ENCODE data around the gene MACROH2A1. TPM values are rescaled to one million over a fixed set of nuclear protein-coding genes. Genes with fewer than 3 reads are reported as not detected.

The MACROH2A1 gene
- total RNA-seq, 6 donors from 2014 or later, result 232 to 690 (median 355) TPM

DNA sequence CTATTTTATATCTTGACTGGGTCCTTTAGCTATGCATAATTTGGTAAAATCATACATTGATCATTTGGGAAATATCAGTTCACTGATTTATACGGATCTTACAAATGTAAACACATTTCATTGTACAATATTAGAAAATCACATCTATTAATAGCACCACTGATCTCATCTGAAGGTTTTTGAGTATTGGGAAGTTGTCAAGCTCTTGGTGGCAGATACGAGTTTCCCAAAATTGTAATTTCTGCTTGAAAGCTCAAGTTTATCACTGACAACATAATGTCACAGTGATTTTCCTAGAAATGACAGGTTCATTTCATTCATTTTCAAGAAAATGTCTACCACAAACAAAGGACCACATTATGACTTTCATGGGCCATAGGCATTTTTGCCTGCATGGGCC is 3.0 kb upstream of the MACROH2A1 start:
- WGBS, 2 donors, result 82 to 88% methylated on average over 2 of the region's 2 CpGs
- TF ChIP-seq CTCF (IDR thresholded peaks at IDR 0.05) (no peak), POLR2A (IDR thresholded peaks at IDR 0.05) (no peak), POLR2AphosphoS5 (IDR thresholded peaks at IDR 0.05) (no peak), EP300 (IDR thresholded peaks at IDR 0.05) (no peak)
- peaks cover 10 to 24% (median 15%) of the 10 kb centered on the region in 4 donors for H3K4me1 ChIP-seq
- no peak for ATAC-seq (ENCODE audit: low FRiP score in 2 of 2)
- H3K36me3 ChIP-seq, result no peaks in the 10 kb centered on the region
- no peaks in the 10 kb centered on the region for H3K27me3 ChIP-seq
- H3K27ac ChIP-seq, result no peak overlapping the region
- no peak overlapping the region for H3K4me3 ChIP-seq
- no peaks in the 10 kb centered on the region for H3K9me3 ChIP-seq
- DNase-seq, result no peak

DNA sequence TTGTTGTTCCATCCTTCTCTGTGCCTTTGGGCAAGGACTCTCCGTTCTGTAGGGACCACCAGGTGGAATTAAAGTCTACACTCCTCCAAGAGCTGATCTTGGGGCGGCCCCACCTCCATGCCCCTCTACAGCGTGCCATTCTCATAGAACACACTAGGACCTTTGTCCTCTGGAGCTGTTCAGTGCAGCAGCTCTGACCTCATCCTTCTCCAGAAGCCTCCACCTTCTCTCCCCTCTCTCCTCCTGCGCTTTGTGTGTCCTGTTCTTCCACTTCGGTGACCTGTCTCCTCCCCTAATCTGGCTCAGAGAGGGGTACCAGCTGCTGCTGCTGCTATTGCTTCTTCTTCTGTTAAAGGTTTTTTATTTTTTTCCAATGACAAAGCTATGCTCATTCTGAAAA is 1.8 kb upstream of the MACROH2A1 start:
- DNase-seq (no peak), ATAC-seq (ENCODE audit: low FRiP score in 2 of 2) (no peak)
- Histone ChIP-seq H3K36me3 (no peaks in the 10 kb centered on the region), H3K27me3 (no peaks in the 10 kb centered on the region), H3K4me1 (peaks cover 22 to 36% (median 26%) of the 10 kb centered on the region in 4 donors), H3K9me3 (no peaks in the 10 kb centered on the region), H3K27ac (no peak overlapping the region), H3K4me3 (no peak overlapping the region)
- 64 to 73% methylated on average over 5 of the region's 5 CpGs for WGBS, 2 donors
- TF ChIP-seq POLR2AphosphoS5 (IDR thresholded peaks at IDR 0.05) (no peak), EP300 (IDR thresholded peaks at IDR 0.05) (no peak), POLR2A (IDR thresholded peaks at IDR 0.05) (no peak), CTCF (IDR thresholded peaks at IDR 0.05) (no peak)

- WGBS, 2 donors, result 39 to 46% methylated on average over 22 to 25 of the region's 25 CpGs
- ATAC-seq (ENCODE audit: low FRiP score in 2 of 2), result no peak
These were observed 937 bp upstream of the MACROH2A1 start for GRCh38 chr5:135399794-135400542.

DNA sequence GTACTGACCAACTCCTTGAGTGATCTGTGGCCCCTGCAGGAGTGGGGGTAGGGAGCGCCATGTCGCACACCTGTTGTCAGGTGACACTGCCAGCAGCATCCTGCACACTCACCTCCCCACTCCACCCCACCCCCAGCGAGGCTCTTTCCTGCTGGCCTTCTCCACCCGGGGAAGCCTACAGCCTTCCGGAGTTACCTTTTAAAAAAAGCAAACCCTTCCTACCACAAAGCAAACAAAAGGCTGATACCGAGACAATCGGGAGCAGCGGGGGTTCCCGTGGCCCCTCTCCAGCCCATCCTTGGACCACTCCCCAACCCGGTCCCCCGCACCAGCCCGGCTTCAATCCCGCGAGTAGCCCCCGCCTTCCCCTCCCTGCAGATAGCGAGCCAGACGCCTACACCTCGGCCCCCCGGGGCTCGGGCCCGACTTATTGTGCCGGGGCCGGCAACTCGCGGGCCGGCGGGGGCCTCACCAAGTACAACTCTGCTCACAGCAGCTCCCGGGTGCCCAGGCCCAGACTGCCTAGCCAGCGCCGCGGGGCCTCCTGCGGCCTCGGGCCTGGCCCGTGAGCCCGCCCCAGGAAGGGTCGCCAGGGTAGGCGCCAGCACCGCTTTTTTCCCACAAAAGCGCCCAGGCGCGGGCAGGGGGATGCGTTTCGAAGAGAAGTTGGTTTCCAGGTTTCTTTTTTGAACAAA is 724 bp downstream of the MACROH2A1 start:
- DNase-seq, result peak; percentile 63 to 89

More at GRCh38 chr5:135399794-135400542, 937 bp upstream of the MACROH2A1 start:
- Histone ChIP-seq H3K4me3 (peak overlapping the region in 3 of 4 donors; percentile 85 to 97 (median 88)), H3K36me3 (no peaks in the 10 kb centered on the region), H3K9me3 (no peaks in the 10 kb centered on the region), H3K27ac (peak overlapping the region; percentile 88 to 96 (median 89)), H3K27me3 (no peaks in the 10 kb centered on the region), H3K4me1 (peaks cover 30 to 45% (median 35%) of the 10 kb centered on the region in 4 donors)
- no peak for TF ChIP-seq CTCF (IDR thresholded peaks at IDR 0.05)
- TF ChIP-seq POLR2AphosphoS5 (IDR thresholded peaks at IDR 0.05), result no peak
- no peak for TF ChIP-seq EP300 (IDR thresholded peaks at IDR 0.05)
- TF ChIP-seq POLR2A (IDR thresholded peaks at IDR 0.05), result no peak
- DNase-seq, result no peak

More for the DNA sequence above, 724 bp downstream of the MACROH2A1 start:
- Histone ChIP-seq H3K36me3 (no peaks in the 10 kb centered on the region), H3K27me3 (no peaks in the 10 kb centered on the region), H3K4me1 (peaks cover 44 to 61% (median 51%) of the 10 kb centered on the region in 4 donors), H3K4me3 (peak overlapping the region; percentile 75 to 97 (median 86)), H3K27ac (peak overlapping the region; percentile 88 to 96 (median 89)), H3K9me3 (no peaks in the 10 kb centered on the region)
- WGBS, 2 donors, result 0 to 1% methylated on average over 16 to 39 of the region's 43 CpGs
- TF ChIP-seq POLR2AphosphoS5 (IDR thresholded peaks at IDR 0.05) (no peak), EP300 (IDR thresholded peaks at IDR 0.05) (no peak), POLR2A (IDR thresholded peaks at IDR 0.05) (peak in 1 of 4 donors; percentile 21), CTCF (IDR thresholded peaks at IDR 0.05) (no peak)
- ATAC-seq (ENCODE audit: low FRiP score in 2 of 2), result peak; percentile 28 to 44
